Mesothelial cell of epicardium (in vitro differentiated cells): ENCODE measurements around the gene ENO2. TPM values are rescaled to one million over a fixed set of nuclear protein-coding genes. Genes with fewer than 3 reads are reported as not detected.

Experiments
- DNase-seq, 2 experiments: peaks; one replicate each; pipeline ENCODE4 v3.0.0; 2021; ENCODE audit warnings: low spot score in 2 of 2; ENCODE audit not compliant: unreplicated experiment in 2 of 2
- H3K27ac Mint-ChIP-seq: 2 replicates; pipeline ENCODE4 v1.8.0; 2021; ENCODE audit warnings: mixed read lengths
- H3K27me3 Mint-ChIP-seq: 2 replicates; pipeline ENCODE4 v1.8.0; 2021; ENCODE audit warnings: low read depth, mixed read lengths
- H3K36me3 Mint-ChIP-seq: 2 replicates; pipeline ENCODE4 v1.8.0; 2021; ENCODE audit warnings: mixed read lengths
- H3K4me1 Mint-ChIP-seq: 2 replicates; pipeline ENCODE4 v1.8.0; 2021; ENCODE audit warnings: mixed read lengths
- H3K4me3 Mint-ChIP-seq: 2 replicates; pipeline ENCODE4 v1.8.0; 2021; ENCODE audit warnings: mild to moderate bottlenecking, moderate library complexity, mixed read lengths
- H3K9me3 Mint-ChIP-seq: 2 replicates; pipeline ENCODE4 v1.8.0; 2021; ENCODE audit warnings: mixed read lengths
- total RNA-seq: library from RNA; stranded (reverse); gene quantifications from 3 replicates; pipeline ENCODE4 v1.2.1, GENCODE V29; 2021
- TF ChIP-seq, protein P1 (sequence below): fragments of 200-600 bp; sonication (generic); IDR thresholded peaks from one replicate; pipeline ENCODE4 v1.5.0; 2021; ENCODE audit warnings: antibody characterized with exemption; ENCODE audit not compliant: unreplicated experiment

The ENO2 gene
- total RNA-seq, 1 donor from 2014 or later, result 30.7 TPM

DNA sequence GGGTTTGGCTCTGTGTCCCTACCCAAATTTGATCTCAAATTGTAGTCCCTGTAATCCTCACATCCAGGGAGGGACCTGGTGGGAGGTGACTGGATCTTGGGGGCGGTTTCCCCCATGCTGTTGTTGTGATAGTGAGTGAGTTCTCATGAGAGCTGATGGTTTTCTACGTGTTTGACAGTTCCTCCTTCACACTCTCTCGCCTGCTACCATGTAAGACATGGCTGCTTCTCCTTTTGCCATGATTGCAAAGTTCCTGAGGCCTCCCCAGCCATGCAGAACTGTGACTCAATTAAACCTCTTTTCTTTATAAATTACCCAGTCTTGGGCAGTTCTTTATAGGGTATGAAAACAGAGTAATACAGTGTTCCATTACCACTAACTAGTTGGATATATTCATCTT lies 20.1 kb upstream of the ENO2 start:
- TF ChIP-seq, protein P1, sequence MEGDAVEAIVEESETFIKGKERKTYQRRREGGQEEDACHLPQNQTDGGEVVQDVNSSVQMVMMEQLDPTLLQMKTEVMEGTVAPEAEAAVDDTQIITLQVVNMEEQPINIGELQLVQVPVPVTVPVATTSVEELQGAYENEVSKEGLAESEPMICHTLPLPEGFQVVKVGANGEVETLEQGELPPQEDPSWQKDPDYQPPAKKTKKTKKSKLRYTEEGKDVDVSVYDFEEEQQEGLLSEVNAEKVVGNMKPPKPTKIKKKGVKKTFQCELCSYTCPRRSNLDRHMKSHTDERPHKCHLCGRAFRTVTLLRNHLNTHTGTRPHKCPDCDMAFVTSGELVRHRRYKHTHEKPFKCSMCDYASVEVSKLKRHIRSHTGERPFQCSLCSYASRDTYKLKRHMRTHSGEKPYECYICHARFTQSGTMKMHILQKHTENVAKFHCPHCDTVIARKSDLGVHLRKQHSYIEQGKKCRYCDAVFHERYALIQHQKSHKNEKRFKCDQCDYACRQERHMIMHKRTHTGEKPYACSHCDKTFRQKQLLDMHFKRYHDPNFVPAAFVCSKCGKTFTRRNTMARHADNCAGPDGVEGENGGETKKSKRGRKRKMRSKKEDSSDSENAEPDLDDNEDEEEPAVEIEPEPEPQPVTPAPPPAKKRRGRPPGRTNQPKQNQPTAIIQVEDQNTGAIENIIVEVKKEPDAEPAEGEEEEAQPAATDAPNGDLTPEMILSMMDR, result no peak
- no peak overlapping the region for H3K27ac Mint-ChIP-seq
- no peaks in the 10 kb centered on the region for H3K9me3 Mint-ChIP-seq
- no peaks in the 10 kb centered on the region for H3K36me3 Mint-ChIP-seq
- DNase-seq, result no peak
- peaks cover 11% of the 10 kb centered on the region for H3K4me1 Mint-ChIP-seq
- H3K27me3 Mint-ChIP-seq, result no peaks in the 10 kb centered on the region
- H3K4me3 Mint-ChIP-seq, result no peak overlapping the region

GRCh38 chr12:6896846-6897435 lies 17.4 kb upstream of the ENO2 start:
- Mint-ChIP-seq H3K27me3 (no peaks in the 10 kb centered on the region), H3K4me1 (no peaks in the 10 kb centered on the region), H3K36me3 (no peaks in the 10 kb centered on the region), H3K4me3 (no peak overlapping the region), H3K27ac (no peak overlapping the region), H3K9me3 (no peaks in the 10 kb centered on the region)
- TF ChIP-seq, protein P1, result no peak
- no peak for DNase-seq

- no peak for DNase-seq
- no peaks in the 10 kb centered on the region for H3K9me3 Mint-ChIP-seq
- no peaks in the 10 kb centered on the region for H3K27me3 Mint-ChIP-seq
- TF ChIP-seq, protein P1, result no peak
- no peaks in the 10 kb centered on the region for H3K36me3 Mint-ChIP-seq
- H3K4me3 Mint-ChIP-seq, result no peak overlapping the region
- no peaks in the 10 kb centered on the region for H3K4me1 Mint-ChIP-seq
- H3K27ac Mint-ChIP-seq, result no peak overlapping the region
These were observed 15.0 kb upstream of the ENO2 start for GRCh38 chr12:6899427-6899826.

- no peaks in the 10 kb centered on the region for H3K27me3 Mint-ChIP-seq
These were observed 14.4 kb upstream of the ENO2 start for GRCh38 chr12:6899837-6900519.

DNA sequence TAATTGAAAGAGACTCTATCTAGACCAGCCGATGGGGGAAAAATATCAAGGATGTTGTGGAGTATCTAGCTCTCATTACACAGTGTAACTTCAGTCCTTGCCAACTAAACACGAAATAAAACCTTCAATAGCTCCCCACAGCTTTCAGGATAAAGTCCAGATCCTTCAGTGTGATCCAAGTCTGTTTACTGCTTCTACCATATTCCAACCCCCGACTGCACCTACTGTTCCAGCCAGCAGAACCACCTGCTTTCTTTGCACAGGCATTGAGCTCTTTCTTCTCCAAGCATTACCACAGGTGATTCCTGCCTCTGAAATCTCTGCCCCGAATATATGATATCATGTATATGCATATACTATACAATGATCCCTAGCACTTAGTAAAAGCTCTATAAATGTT lies 11.9 kb upstream of the ENO2 start:
- Mint-ChIP-seq H3K36me3 (no peaks in the 10 kb centered on the region), H3K27ac (no peak overlapping the region), H3K4me1 (no peaks in the 10 kb centered on the region), H3K9me3 (no peaks in the 10 kb centered on the region), H3K4me3 (no peak overlapping the region), H3K27me3 (no peaks in the 10 kb centered on the region)
- TF ChIP-seq, protein P1, result no peak
- no peak for DNase-seq

More at GRCh38 chr12:6899837-6900519, 14.4 kb upstream of the ENO2 start:
- no peaks in the 10 kb centered on the region for H3K36me3 Mint-ChIP-seq
- H3K9me3 Mint-ChIP-seq, result no peaks in the 10 kb centered on the region
- TF ChIP-seq, protein P1, result no peak
- H3K4me3 Mint-ChIP-seq, result no peak overlapping the region
- no peak for DNase-seq
- no peak overlapping the region for H3K27ac Mint-ChIP-seq
- no peaks in the 10 kb centered on the region for H3K4me1 Mint-ChIP-seq
